ENCODE measurements around the gene NEK9. TPM values are rescaled to one million over a fixed set of nuclear protein-coding genes. Genes with fewer than 3 reads are reported as not detected.

NEK9 gene
- total and polyA plus RNA-seq, 10 of the 15 experiments (the other 5 are each of a cell fraction or from before 2014, with no cell fraction given) = 6.0 to 78.8 (median 44.7) TPM

GRCh38 chr14:75046899-75047298 lies 79.9 kb downstream of the NEK9 start:
- Histone ChIP-seq H3K36me3 (ENCODE audit: control insufficient read depth in 2 of 2, insufficient read depth in 2 of 2, low read length in 1 of 2) (no peaks in the 10 kb centered on the region), H3K4me2 (ENCODE audit: control insufficient read depth, insufficient read depth) (no peak overlapping the region), H3K4me3 (no peak overlapping the region), H3K4me1 (ENCODE audit: control insufficient read depth, insufficient read depth, low read length) (no peaks in the 10 kb centered on the region), H2AFZ (ENCODE audit: control insufficient read depth, low read depth, low read length) (no peak overlapping the region), H3K79me2 (ENCODE audit: control insufficient read depth, insufficient read depth, low read length) (peaks cover 18% of the 10 kb centered on the region), H4K20me1 (ENCODE audit: control insufficient read depth, insufficient read depth) (no peaks in the 10 kb centered on the region), H3K27ac (ENCODE audit: control insufficient read depth, insufficient read depth) (no peak overlapping the region), H3K9ac (ENCODE audit: control insufficient read depth, insufficient read depth, low read length) (no peak overlapping the region), H3K27me3 (replicated peaks in 1 of 2; ENCODE audit: control insufficient read depth in 2 of 2, insufficient read depth in 2 of 2, low read length in 1 of 2) (no peaks in the 10 kb centered on the region), H3K9me3 (replicated peaks; ENCODE audit: control insufficient read depth, insufficient read depth, low read length) (no peaks in the 10 kb centered on the region; the same call in 2 of the 3 replicates)
- TF ChIP-seq STAT1 (conservative IDR thresholded peaks at IDR 0.05) = no peak
- TF ChIP-seq MYC (IDR thresholded peaks at IDR 0.05; ENCODE audit: insufficient read depth, insufficient read length, insufficient replicate concordance, low read length, severe bottlenecking) = no peak
- no peak for TF ChIP-seq NR2C2 (IDR thresholded peaks at IDR 0.05; ENCODE audit: borderline replicate concordance, control insufficient read depth, insufficient read length, low read depth)
- no peak for TF ChIP-seq ZNF24 (IDR thresholded peaks at IDR 0.05)
- TF ChIP-seq NRF1 (conservative IDR thresholded peaks at IDR 0.05; ENCODE audit: low read depth, low read length) = no peak
- no peak for TF ChIP-seq CREM (IDR thresholded peaks at IDR 0.05; ENCODE audit: low read depth)
- TF ChIP-seq POU2F2 (IDR thresholded peaks at IDR 0.05; ENCODE audit: borderline replicate concordance, low read depth, low read length) = no peak
- no peak for TF ChIP-seq SP1 (IDR thresholded peaks at IDR 0.05; ENCODE audit: low read depth, low read length)
- TF ChIP-seq RELB (IDR thresholded peaks at IDR 0.05; ENCODE audit: low read depth) = no peak
- TF ChIP-seq PBX3 (IDR thresholded peaks at IDR 0.05; ENCODE audit: insufficient replicate concordance, low read depth, low read length) = no peak
- TF ChIP-seq HCFC1 (IDR thresholded peaks at IDR 0.05; ENCODE audit: low read length) = no peak
- no peak for TF ChIP-seq RCOR1 (conservative IDR thresholded peaks at IDR 0.05; ENCODE audit: low read depth, low read length)
- TF ChIP-seq NBN (IDR thresholded peaks at IDR 0.05) = no peak
- ChIA-PET POLR2A (no interaction called here), RAD21 (ENCODE audit: unreplicated experiment) (no interaction called here), CTCF (no interaction called here), SMC1A (ENCODE audit: uncharacterized antibody, unreplicated experiment) (no interaction called here)
- in situ Hi-C loops (cut with MboI) (no loop called here), intact Hi-C loops (cut with micrococcal nuclease; ENCODE audit: unreplicated experiment) (no loop called here)
- DNase-seq (ENCODE audit: low read depth, low spot score) (no peak), ATAC-seq (no peak), FAIRE-seq (no peak)
- WGBS (ENCODE audit: insufficient coverage, insufficient replicate concordance, low lambda C conversion rate, missing lambda C conversion rate) = 66% methylated on average over 3 of the region's 3 CpGs
- BruUV-seq (replicated peaks) = no TSS peak
